Stimulated activated CD4-positive, alpha-beta T cell treated with anti-CD3 and anti-CD28 coated beads, Interleukin-12 subunit alpha, Interleukin-12 subunit beta, amount 100 ng/mL, for 24 hours (primary cell): ENCODE measurements around the gene MATN1.
"Not testable (repeated sequence)": the region's sequence is repeated elsewhere in the genome, so short reads cannot be mapped to it uniquely, and the experiment has no call there.

Source experiments
- DNase-seq, 2 experiments: peaks; one replicate each; pipeline ENCODE4 v3.0.0-alpha.2; 2020; ENCODE audit warnings: low read depth in 2 of 2

The MATN1 gene, protein sequence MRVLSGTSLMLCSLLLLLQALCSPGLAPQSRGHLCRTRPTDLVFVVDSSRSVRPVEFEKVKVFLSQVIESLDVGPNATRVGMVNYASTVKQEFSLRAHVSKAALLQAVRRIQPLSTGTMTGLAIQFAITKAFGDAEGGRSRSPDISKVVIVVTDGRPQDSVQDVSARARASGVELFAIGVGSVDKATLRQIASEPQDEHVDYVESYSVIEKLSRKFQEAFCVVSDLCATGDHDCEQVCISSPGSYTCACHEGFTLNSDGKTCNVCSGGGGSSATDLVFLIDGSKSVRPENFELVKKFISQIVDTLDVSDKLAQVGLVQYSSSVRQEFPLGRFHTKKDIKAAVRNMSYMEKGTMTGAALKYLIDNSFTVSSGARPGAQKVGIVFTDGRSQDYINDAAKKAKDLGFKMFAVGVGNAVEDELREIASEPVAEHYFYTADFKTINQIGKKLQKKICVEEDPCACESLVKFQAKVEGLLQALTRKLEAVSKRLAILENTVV

DNA sequence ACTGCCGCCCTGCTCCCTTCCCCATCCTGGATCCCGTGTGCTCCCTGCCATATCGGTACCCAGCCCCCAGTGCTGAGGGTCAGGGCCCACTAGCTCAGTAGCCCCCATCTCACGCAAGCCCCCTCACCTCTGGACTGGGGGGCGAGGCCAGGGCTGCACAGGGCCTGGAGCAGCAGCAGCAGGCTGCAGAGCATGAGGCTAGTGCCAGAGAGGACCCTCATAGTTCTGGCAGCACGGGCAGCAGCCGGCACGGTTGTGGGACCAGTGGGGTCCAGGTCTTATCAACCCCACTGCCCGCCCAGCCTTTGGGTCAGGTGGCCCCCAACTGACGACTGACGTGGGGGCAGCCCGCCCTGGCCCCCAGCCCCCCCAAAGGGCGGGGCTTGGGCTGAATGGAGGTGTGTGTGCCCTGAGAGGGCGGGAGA is at the start of gene MATN1:
TSS of gene MATN1 (minus strand) at position 255 of the 425 bp plus-strand sequence. CDS start at position 221, 34 bp downstream.
- no peak for DNase-seq

DNA sequence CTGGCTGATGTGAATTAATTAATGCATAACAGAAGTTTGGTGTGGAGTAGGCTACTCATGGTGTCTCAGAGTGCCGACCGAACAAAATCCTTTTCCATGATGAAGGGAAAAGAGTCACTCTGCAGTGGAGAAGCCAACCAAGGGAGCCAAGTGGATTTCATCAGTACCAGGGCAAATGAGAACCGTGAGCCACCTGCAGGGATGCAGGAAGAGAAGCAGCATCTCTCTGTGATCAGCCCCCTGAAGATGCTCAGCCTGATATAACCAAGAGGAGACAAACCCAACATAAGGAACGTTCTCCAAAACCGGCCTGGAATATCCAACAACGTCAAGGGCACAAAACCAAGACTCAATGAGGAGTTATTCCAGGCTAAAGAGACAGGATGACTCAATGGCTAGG is 47.6 kb upstream of the MATN1 start:
- DNase-seq: no peak

DNA sequence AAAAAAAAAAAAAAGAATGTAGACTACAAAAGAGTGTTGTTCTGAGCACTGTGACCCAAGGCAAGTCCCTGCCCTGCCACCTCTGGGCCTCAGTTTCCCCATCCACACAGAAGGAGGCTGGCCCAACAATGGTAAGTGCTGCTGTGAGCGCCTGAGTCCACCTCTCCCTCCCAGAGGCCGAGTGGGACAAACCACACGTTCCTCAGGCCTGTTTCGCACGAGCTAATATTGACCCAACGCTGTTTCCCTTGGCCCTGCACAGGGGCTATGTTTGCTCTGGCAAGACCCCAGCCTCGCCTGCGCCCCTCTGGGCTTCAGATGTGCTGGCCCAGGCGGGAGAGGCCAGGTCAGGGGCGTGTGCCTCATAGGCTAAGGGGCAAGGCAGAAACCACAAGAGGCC is 46.8 kb upstream of the MATN1 start:
- no peak for DNase-seq

DNA sequence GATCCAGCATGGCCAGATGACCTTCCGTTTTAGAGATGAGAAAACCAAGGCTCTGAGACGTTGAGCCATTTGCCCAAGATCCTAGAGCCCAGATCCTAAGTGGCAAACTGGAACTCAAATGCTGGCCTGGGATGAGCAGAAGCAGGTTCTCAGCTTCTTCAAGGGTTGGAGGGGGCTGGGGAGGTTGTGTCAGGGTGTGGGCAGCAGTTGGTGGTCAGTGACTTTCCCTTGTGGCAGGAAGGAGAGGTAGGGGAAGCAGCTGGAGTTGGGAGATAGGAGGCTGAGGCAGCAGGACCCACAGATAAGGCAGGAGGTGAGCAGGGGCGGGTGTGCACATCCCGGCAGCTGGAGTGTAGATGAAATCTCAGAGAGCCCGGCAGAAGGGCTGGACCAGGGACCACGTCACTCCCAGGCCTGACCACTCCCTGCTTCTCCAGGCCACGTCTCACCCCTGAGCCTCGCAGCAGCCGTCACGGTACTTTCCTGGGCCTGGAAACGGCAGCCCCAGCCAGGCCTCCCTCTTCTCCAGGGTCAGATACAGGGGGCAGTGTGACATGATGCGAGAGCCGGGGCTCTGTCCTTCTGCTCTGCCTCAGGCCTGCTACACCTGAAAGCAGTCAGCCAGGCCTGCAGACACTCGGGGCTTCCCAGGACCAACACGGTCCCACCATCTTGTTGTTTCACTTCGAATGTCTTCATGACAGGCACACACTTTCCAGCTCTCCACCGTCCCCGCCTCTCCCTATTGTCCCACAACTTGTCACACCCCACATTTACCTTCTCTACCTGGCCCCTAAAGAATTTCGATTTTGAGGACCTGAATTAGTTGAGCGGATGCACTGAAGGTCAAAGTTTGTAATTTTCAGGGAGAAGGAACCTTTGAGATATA is 45.7 kb upstream of the MATN1 start:
- no peak for DNase-seq

DNA sequence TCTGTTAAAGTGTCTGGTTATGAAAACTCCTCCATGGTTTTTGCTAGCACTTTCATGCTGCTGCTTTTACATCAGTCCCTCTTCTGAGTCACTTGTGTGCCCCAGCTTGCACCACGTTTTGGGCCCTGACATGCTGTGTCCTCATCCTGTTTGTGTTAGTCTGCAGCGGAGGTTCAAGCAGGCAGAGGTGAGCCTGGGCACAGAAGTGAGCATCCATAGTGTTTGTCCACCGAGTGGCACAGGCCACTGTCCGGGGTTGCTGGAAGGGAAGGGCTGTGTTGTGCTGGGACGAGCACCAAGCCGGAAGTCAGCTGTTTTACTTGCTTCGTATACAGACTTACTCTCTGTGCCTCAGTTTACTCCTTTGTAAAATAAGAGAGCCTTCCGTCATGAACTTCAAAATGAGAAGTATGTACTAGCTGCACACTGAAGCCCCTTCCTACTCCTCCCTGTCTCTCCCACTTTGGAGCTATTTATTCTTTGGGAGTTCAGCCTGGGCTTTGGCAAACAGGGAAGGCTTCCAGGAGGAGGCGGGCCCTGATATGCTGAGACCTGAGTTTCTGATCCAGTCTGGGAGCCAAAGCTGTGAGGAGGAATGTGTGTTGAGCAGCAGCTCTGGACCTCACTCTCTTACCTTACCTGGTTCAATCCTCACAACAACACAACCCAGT is 44.9 kb upstream of the MATN1 start:
- no peak for DNase-seq

DNA sequence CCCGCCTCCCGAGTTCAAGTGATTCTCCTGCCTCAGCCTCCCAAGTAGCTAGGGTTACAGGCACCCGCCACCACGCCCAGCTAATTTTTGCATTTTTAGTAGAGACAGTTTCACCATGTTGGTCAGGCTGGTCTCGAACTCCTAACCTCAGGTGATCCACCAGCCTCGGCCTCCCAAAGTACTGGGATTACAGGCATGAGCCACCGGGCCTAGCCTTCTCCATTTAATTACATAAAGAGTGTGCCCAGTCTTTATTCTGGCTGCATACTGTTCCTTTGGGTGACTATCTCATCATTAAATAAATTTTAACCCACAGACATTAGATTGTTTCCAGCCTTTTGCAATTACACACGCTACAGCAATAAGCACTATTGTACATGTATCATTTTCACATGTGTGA is 43.6 kb upstream of the MATN1 start:
- not testable (repeated sequence) for DNase-seq

DNA sequence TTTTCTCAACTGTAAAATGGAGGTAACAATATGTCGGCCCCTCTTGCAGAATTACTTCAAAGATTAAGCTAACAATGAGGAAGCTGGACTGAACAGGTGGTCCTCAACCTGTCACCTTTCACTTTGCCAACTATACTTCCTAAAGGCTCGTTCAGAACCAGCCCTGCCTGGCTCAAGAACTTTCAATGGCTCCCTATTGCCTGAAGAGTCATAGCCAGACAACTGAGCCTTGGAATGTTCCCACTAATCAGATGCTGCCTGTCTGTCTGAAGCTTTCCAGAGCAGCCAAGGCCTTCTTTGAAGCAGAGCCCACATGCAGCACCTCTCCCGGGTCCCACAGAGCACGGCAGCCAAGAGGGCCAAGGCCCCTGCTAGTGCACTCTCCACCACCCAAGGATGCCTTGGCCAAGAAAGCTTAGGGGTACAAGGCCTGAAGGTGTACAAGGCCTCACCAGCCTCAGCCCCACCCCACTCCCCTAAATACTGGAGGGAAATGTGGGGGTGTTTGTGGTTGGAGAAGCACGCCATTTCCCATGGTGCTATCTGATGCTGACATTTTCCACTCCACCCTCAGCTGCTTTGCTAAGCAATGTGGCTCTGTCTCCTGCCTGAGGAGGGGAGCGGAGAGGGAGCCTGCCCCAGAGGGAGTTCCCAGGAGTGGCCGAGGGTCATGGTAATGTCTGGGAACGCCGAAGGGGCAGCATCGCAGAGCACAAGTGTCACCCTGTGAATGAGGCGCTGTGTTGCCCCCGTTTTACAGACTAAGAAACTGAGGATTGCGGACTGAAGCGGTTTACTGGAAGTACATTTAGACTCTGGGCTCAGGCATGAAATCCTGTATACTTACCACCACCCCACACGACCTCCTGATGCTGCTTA is 42.4 kb upstream of the MATN1 start:
- no peak for DNase-seq

DNA sequence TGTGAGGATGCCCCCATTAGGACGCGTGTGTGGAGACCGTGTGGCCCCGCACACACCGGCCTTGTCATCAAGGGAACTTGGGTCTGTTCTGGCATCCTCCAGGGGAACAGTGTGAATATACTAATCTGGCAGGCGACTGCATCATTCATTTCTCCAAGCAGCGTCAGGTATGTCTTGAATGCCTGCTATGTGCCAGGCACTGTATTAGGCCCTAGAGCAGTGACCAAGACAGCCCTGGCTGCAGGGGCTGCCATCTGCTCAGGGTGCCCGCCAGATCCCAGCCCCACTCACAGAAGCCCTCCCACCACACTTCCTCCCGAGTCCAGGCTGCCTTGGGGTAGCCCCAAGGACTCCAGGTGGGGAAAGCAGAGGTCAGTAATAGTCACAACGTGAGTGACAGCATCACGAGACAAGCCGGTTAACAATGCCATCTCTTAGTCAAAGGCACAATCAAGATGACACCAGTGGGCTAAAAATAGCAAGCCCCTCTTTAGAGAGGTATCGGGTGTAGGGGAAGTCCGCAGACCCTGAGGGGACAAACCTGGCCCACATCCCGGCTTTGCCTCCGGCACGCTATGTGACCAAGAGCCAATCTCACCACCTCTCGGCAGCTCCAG is 41.7 kb upstream of the MATN1 start:
- DNase-seq: no peak

DNA sequence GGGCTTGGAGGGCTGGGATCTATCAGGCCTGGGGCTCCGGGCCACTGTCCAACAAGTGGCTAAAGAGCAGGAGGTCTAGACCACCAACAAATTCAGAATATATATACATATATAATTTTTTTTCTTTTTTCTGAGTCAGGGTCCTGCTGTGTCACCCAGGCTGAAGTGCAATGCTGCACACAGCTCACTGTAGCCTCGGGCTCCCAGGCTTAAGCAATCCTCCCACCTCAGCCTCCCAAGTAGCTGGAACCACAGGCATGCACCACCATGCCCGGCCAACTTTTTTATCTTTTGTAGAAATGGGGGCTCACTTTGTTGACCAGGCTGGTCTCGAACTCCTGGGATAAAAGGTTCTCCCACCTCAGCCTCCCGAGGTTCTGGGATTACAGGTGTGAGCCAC is 41.0 kb upstream of the MATN1 start:
- no peak for DNase-seq

DNA sequence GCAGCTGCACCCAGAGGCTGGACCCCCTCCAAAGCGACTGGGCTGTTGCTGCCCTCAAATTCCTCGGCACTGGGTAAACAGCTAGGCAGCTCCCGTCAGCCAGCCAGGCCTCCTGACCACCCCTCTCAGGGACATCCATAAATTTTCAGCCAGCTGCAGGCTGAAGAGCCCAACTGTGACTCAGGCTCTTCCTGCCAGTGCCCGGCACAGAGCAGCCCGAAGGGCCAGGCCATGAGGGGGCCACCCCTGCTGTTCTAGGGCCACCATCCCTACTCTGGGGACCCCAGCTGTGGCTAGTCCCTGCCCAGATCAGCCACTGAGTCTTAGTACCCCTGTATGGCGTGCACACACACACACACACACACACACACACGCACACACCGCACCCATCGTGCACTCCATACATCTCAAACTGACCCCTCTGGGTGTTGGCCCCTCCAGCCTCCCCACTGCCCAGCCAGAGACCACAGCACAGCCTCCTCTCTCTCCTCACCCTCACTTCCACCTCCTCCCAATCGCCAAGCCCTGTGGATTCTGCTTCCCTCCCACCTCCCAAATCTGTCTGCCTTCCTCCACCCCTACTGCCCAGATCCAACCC is 40.4 kb upstream of the MATN1 start:
- no peak for DNase-seq

DNA sequence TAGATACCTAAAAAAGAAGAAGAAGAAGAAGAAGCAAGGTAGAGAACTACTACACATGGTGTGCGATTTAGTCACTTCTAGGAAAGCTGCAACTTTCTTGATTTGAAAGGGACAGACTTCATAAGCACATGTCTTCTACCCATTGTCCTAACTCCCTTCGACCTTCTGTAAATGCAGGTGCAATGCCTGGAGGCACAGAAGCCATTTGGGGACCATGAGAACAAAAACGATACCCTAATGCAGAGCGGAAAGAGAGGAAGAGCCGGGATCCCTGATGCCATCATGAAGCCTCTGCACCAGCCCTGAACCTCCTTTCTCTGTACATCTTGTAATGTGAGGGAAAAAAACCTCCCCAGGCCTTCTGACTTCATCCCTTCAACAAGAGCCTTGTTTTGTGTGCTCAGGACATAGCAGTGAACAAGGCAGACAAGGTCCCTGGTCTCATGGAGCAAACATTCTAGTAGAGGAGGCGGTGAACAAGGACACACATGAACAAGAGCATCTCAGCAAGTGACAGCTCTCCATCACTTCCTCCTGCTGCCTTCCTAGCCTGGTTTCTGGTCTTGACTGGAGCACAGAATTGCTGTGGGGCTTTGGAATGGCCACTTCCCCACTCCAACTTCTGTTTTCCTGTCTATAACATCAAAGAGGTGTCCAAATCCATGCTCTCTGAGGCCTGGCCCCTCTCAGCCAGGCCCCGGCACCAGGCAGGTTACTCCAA is 39.7 kb upstream of the MATN1 start:
- DNase-seq: no peak

DNA sequence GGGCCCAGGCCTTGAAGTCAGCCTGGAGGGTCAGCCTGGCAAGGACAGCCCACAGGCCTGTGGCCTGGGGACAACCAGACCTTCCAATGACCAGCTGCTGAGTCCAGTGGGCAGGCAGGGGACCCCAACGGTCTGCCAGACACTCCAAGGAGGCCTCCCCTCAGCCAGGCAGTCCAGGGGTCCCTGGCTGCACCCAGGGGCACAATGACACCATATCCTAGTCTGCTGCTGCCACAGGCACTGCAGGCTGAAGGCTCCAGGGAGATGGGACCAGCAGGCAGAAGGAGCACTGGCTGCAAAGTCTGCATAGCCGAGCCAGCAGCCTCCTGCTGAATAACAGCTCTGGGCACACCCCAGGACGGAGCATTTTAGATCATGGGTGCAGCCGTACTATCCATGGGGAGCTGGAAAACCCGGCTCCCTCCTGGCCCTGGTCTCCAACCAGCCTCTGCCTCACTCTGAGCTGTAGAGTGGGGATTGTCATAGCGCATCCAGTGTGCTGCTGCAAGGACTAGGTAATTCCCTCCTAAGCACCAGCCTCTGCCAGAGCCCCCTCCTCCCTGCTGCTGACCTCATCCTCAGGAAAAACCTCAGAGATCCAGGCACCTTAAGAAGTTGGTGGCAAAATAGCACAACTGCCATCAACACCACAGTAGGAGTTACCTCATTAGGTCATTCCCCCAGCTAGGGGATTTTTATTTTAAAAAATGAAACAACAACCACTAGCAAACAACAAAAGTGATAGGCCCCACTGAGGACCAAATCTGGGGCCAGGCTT is 39.0 kb upstream of the MATN1 start:
- DNase-seq: no peak

DNA sequence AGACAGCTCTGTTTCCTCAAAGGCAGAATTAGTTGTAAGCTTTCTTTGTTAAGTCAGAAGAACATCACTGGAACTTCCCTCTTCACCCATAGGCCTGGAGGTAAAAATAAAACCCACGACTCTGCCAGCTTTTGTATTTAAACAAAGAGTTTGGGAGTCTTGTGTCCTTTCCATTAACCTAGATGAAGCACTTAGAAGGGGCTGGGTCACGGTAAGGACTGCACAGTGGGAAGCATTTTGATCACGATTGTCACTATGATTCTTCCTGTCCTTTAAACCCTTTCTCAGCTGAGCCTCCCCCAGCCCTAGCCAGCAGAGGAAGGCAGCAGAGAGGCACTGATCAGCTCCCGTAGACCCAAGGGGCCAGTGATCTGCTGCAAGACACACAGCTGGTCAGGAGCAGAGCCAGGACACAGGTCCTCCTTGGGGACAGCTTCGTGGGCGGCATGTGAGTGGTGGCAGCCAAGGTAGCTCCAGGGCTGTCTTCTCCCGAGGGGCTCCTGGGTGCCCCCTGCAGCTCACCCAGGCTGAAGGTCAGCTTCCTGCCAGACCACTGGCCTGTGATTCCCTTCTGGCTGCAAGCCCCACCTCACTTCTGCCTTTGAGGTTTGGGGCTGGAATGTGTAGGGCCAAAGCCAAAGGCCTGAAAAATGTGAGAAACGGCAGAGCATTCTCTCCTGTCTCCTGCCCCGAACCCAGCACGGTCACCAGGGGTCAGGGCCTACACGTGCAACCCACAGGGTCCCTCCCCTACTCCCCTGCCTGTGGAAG is 38.2 kb upstream of the MATN1 start:
- DNase-seq: no peak

DNA sequence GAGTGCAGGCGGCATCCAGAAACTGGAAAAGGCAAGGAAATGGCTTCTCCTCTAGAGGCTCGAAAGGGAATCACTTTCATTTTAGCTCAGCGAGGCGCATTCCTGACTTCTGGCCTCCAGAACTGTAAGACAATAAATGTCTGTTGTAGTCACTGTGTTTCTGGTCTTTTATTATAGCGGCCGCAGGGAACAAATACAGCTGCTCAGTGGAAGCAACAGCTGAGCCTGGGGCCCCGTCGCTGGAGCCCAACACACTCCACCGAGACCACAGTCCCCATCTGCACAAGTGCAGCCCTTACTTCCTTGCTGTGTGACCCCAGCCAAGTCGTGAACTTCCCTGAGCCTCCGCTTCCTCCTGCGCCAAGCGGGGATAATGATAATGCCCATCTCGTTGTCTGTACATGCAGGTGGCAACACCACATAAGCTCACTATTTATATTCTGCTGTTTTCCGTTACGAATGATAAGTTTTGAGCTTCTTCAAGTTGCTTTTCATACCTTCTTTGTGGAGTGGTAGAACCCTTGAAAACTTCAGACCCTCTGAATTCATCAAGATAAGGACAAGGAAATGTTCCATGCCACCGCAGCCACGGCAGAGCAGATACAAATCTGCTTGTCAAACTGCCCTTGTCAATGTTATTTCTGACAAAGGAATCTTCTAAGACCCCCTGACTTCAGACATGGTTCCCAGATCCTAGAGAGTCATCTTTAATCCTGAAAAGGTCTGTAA is 37.4 kb upstream of the MATN1 start:
- no peak for DNase-seq

DNA sequence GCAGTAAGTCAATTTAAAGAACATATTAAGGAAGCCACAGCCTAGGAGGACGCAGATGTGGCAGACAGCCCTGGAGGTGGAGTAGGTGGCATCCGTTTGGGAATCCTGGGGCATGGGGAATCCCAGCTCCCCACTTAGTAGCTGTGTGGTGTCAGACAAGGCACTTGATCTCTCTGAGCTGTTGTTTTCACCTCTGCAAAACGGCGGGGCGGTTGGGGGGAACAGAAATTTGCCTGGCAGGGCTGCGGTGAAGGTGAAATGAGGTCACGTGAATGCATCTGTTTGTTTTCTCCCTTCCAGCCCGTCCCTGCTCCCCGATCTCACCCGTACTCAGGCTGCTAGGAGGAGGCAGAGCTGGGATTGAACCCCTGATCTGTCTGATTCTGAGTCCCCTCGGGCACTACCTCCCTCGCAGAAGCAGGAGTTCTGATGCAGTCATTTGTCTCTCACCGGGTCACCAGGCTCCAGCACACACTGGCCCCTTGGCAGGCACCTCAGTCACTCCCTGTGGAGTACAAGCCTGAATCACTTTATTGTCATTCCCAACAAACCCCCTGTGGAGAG is 36.4 kb upstream of the MATN1 start:
- DNase-seq: no peak

DNA sequence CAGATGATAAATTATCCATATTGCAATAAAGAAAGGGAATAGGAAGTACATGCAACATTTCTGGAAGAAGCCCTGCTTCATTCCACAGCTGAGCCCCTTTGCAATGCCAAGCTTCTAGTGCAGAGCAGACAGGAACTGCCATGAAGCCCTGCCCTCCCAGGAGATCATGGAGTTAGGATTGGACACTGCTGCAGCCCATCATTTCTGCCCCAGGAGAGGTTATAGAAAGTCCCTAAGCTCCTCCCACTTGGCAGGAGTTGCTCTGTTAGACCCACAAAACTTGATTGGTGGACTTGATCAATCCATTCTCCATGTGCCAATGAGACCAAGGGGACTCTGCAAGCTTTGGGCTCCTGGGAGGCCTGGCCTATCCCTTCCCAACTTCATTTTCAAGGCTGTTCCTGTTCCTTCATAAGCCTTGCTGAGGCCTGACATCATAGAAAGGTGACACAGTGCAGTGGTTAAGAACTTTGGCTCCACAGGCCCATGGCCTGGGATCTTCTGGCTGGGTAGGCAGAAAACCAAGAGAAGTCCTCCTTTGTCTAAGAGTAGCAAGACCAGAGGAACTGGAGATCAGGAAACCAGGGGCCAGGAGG is 35.5 kb upstream of the MATN1 start:
- no peak for DNase-seq
